Uterus (tissue), 2 donors: ENCODE results near the gene CD247.

Experiments
- CTCF ChIP-seq, 4 experiments: fragments of 200-600 bp in 2 of 4; fragments of 450-650 bp in 2 of 4; sonication (generic) in 2 of 4; IDR thresholded peaks; one replicate each; pipeline ENCODE4 v1.5.1; 2016 to 2019; ENCODE audit warnings: antibody characterized with exemption in 4 of 4, mild to moderate bottlenecking in 2 of 4, moderate library complexity in 1 of 4
- POLR2A ChIP-seq, 2 donors: fragments of 450-650 bp; IDR thresholded peaks; one replicate each; pipeline ENCODE4 v1.6.1; 2016; ENCODE audit warnings: antibody characterized with exemption in 2 of 2, mild to moderate bottlenecking in 1 of 2, moderate library complexity in 1 of 2

DNA sequence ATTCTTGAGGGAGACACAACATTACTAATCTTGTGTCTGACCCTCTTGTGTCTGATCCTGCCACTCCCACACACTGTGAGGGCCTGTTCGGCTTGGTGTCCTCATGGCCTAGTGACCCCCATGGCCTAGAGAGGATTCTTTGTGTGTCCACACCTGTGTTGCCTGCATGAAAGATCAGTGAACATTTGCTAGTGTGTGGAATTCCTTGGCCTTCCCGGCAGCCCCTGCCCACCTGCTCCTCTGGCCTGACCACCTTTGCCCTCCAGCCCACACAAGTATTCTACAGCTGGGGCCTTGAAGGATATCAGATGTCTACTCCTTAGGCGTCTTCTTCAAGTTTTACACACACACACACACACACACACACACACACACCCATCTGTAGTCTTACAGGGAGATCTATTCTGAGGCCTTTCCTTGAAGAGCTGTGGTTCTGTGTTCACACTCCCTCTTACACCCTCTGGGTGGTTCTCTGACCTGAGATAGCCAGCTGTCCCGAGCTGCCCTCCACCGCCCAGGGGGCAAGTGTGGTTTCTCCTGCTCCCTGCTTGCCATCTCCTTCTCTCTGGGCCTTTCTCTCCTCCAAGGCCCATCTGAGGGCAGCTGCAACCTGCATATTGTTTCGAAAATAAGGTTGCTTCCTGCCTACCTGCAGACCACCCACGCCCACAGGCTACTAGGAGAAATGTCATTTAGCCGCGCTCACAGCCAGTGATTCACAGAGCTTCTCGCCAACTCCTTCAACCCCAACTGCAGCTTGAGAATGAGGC, 45.4 kb downstream of the CD247 start:
- TF ChIP-seq CTCF (IDR thresholded peaks at IDR 0.05): no peak
- TF ChIP-seq POLR2A (IDR thresholded peaks at IDR 0.05): no peak
